NOMO-1 treated with DMSO at 0.1 percent for 48 hours (cell line): ENCODE results near the gene PPP1R26.
"Not testable (repeated sequence)": the region's sequence is repeated elsewhere in the genome, so short reads cannot be mapped to it uniquely, and the experiment has no call there.

Experiments used
- DNase-seq: peaks from one replicate; lab custom pipeline; 2025; ENCODE audit not compliant: unreplicated experiment; lab: John Stamatoyannopoulos, UW

The PPP1R26 gene

DNA sequence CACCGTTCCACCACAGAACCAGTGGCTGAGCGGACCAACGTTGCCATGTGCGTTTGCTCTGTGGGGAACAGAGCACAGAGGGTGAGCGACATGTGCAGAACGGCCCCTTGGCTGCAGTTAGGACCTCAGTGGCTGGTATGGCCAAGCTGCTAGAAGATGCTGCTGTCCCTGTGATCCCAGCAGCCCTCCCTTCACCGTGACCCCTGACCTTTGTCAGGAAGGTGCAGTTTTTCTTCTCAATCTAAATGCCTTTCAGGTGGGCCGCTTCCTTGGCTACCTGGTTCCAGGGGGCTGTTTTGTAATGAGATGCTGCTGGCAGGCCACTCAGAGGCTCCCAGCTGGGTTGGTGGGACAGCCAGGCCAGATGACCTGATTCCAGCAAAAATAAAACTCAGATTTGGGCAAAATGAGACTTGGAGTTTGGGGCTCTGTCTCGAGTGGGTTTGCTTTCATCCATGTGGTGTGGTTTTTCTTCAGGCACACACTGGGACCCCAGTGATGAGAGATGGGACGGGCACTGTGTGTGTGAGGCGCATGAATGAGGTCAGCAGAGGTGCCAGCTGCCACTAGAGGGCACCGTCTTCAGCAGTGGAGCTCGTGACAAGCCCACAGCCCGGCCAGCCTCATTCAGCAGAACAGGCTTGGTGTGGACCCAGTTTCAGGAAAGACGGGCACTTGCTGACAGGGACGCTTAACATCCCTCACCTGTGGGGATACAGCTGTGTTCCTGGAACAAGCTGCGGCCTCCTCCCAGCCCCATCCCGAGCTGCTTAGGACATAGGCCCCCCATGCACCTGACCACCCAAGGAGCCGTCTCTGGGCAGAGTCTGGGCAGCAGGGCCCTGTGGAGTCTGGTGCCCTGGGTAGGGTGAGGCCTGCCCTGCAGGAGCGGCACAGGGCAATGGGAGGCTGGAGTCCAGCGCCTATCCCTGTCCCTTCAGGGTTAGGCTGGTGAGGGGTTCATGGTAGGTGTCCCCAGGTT is 25.0 kb downstream of the PPP1R26 start:
- peak; percentile 55 for DNase-seq

- no peak for DNase-seq
Observed at GRCh38 chr9:135505406-135506187, 26.0 kb downstream of the PPP1R26 start.

- DNase-seq: no peak
Observed at GRCh38 chr9:135506327-135507103, 26.9 kb downstream of the PPP1R26 start.

DNA sequence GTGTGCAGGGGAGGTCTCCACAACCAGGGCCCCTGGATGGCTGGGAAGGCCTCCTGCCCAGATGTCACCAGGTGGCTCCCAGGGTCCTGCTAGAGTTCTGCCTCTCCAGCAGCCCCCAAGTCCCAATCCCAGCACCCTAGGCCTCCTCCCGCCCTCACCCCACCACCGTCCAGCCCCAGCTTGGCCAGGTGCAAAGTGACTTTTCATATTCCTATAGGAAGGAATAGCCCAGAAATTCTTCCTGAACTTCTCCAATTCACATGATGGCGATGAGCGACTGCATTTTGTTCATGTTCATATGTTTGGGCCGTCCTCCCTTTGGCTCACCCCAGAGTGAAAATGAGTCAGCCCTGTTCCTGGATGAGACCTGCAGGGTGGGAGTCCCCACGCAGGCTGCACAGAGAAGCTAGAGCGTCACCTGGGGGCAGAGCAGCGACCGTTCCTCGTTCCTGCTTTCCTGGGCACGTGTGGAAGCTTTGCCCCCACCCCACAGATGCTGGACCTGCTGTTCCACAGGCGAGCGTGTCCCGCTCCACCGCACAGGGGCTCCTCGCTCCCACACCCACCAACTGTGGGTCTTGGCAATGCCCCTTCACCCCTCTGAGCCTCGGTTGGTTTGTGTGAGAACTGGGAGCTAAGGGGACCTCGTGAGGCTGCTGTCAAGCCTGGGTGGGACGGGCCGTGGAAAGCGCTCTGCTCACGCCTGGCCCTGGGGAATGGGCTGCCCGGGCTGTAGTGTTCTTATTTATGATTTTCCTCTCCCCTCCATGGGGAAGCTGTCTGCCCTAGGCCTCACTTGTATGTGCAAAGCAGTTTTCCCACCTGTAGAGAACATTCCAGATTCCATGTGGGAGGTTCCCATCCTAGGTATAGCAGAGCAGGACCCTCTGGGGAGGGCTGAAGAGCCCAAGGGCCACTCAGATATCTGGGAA is 27.8 kb downstream of the PPP1R26 start:
- DNase-seq: no peak

DNA sequence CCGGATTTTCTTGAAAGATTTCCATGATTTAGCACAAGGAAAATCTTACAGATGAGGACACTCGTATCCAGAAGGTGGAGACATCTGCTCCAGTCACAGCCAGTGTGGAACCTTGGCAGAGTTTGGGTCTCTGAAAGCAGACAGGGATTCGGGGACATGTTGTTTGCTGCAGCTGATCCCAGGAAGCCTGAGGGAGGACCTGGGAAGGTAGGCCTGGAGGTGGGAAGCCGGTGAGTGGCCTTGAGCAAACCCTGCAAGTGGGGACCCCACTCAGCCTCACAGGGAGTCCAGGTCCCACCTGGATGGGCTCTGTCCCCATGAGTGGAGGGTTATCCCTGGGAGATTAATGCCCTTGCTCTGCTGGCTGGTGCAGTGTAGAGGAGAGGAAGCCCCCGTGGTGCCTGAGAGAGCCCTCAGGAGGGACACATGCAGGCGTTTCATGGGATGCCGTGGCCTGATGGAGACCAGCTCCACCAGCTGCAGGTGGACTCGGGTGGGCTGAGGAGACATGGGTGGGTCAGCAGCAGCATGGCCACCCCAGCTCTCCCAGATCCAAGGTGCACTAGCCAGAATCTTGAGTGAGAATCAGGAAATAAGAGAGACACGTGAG is 28.7 kb downstream of the PPP1R26 start:
- DNase-seq: no peak

- no peak for DNase-seq
Observed at GRCh38 chr9:135509458-135509857, 29.9 kb downstream of the PPP1R26 start.

GRCh38 chr9:135512241-135512603 is 32.6 kb downstream of the PPP1R26 start:
- no peak for DNase-seq

GRCh38 chr9:135512904-135513303 is 33.3 kb downstream of the PPP1R26 start:
- DNase-seq: no peak

- no peak for DNase-seq
Observed at GRCh38 chr9:135513351-135513846, 33.8 kb downstream of the PPP1R26 start.

- DNase-seq: not testable (repeated sequence)
Observed at GRCh38 chr9:135513906-135514305, 34.3 kb downstream of the PPP1R26 start.

GRCh38 chr9:135514342-135515082 is 34.9 kb downstream of the PPP1R26 start:
- DNase-seq: no peak

DNA sequence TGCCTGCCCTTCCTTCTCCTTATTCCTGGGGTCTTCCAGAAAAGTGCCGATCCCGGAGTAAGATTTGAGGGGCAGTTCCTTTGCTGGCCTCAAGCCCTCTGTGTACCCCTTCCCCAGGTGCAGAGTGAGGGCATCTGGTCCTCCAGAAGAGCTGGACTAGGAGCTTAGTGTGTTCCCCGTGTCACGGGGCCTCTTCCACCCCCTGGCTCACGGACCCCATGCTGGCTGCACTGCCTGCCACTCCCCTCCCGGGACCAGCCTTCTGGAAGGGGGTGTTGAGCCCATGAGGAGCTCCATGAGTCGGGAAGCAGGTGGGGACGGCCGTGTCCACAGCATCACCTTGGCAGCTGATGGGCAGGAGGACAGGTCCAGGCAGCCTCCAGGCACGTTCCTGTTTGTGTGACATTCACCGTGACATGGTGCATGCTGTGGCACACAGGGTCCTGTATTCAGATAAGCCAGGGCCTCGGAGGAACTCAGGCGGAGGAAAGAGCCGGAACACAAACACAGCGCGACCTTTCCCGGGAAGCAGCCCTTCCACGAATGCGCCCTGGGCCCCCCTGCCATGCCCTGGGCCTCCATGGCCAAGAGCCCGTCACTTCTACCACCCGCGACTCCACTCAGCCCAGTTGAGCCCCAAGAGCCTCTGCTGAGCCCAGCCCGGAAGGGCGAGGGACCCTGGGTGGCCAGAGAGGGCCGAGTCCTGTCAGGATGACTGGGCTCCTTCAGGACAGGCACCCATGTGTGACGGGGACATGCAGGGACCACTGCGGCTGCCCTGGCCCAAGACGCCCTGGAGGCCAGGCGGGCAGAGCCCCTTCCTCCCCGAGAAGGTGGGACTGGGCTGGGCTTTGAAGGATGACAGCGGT is 35.7 kb downstream of the PPP1R26 start:
- DNase-seq: no peak

DNA sequence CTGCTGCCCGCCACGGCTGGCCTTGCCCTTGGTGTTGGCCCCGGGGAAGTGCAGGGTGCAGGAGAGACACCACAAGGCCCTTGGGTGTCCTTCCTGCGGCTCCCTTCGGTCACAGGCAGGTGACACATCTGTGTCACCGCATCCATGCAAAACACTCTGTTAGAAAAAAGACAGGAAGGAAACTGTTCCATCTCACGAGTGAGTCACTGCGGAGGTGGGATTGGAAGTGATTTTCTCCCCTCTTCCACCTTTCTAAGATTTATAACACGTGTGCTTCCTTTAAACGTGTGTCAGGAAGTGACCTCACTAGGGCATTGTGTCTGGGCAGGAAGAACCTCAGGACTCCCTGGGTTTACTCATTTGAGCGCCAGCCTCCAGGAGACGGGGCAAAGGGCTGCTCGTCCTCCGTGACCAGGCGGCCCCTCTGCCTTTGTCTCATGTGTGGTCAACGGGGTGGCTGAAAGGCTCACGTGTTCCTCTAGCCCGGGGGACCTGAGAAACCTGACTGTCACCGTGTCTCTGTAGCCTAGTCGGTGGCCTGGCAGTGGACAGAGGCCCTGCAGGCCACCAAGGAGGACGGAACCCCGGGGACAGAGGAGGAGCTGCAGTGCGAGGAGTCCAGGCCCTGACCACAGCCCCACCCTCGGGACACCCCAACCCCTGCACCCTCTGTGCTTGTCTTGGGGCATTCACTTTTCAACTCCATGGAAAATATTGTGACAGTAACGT is 36.7 kb downstream of the PPP1R26 start:
- no peak for DNase-seq

DNA sequence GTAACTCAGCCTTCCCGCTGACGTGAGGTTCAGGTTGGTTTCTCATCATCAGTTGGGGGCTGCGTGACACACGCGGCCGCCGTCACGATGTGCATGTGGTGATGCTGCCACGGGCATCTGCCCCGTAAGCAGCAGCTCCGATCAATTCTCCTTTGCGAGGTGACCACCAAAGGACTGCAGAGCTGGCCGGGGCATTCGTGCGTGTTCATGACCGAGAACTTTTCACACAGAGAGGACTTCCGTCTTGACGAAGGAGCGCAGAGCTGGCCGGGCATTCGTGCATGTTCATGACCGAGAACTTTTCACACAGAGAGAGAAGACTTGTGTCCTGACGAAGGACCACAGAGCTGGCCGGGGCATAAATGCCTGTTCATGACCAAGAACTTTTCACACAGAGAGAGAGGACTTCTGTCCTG is 37.8 kb downstream of the PPP1R26 start:
- no peak for DNase-seq

DNA sequence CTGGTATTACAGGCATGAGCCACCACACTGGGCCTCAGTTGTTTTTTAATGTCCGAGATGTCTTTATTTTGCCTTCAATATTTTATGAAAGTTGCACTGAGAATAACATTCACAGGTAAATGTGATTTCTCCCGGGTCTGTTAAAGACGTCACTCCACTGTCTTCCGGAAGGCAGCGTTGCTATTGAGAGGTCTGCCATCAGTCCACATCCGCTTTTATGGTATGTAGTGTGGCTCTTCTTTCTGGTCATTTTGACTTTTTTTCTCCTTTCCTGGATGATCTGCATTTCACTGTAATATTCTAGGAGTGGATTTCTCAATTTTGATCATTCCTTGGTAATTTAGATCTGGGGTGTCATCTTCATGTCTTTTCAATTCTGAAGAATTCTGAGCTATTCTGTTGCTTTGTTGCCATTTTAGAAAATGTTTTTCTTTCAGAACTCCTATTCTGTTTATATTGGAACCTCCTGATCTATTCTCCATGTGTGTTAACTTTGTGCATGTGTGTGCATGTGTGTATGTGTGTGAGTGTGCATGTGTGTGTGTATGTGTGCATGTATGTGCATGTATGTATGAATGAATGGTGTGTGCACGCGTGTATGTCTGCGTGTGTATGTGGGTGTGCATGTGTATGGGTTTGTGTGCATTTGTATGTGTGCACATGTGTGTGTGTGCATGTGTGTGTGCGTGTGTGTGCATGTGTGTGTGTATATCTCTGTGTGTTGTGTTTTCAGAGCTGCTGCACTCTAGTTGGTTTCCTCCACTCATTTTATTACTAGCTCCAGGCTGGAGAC is 39.8 kb downstream of the PPP1R26 start:
- DNase-seq: no peak

DNA sequence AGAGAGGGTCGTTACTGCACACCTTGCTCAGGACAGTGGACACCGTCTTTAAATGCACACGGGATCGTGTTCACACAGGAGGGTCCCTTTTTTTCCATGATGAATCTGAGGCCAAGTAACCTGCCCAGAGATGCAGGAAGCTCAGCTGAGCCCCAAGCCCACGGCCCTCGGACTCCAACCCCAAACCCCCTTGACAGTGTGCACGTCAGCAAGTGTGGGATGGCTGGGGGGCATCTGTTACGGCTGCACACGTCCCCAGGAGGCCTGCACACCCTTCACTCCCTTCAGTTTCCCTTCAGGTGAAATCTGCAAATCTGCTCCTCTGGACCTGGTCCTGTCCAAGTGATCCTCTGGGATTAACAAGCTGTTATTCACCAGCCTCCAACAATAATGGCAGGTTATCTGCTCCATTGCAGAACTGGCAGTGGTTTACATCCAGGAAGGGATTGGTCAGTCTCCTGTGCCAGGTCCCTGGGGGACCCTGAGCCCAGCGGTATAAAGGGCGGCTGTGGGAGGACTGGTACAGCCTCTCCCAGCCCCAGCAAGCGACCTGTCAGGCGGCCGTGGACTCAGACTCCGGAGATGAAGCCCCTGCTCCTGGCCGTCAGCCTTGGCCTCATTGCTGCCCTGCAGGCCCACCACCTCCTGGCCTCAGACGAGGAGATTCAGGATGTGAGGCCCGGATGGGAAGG is 41.5 kb downstream of the PPP1R26 start, which contains the start of gene LCN1:
TSS of gene LCN1 (plus strand) at position 525 of the 692 bp plus-strand sequence. CDS start at position 583, 58 bp downstream.
- DNase-seq: no peak
